Ishikawa (cell line): Measurements from ENCODE around the gene MROH7.

ENCODE experiments used
- CEBPB ChIP-seq: IDR thresholded peaks from 2 replicates; pipeline ENCODE4 v1.6.1; 2012
- CREB1 ChIP-seq: IDR thresholded peaks from 2 replicates; pipeline ENCODE4 v1.6.1; 2012; ENCODE audit warnings: low read depth
- EGR1 ChIP-seq: IDR thresholded peaks from 2 replicates; pipeline ENCODE4 v1.6.1; 2012
- EP300 ChIP-seq: IDR thresholded peaks from 2 replicates; pipeline ENCODE4 v1.6.1; 2012; ENCODE audit warnings: borderline replicate concordance
- FOXM1 ChIP-seq: IDR thresholded peaks from 2 replicates; pipeline ENCODE4 v1.6.1; 2012; ENCODE audit warnings: low read depth, borderline replicate concordance
- MAX ChIP-seq: IDR thresholded peaks from 2 replicates; pipeline ENCODE4 v1.6.1; 2012
- NFIC ChIP-seq: IDR thresholded peaks from 2 replicates; pipeline ENCODE4 v1.6.1; 2012
- RAD21 ChIP-seq: IDR thresholded peaks from 2 replicates; pipeline ENCODE4 v1.6.1; 2012; ENCODE audit warnings: low read depth
- REST ChIP-seq: IDR thresholded peaks from 2 replicates; pipeline ENCODE4 v1.6.1; 2012; ENCODE audit warnings: low read depth, mild to moderate bottlenecking
- TAF1 ChIP-seq: IDR thresholded peaks from 2 replicates; pipeline ENCODE4 v1.6.1; 2012; ENCODE audit warnings: low read depth, mild to moderate bottlenecking
- TCF12 ChIP-seq: IDR thresholded peaks from 2 replicates; pipeline ENCODE4 v1.6.1; 2012; ENCODE audit warnings: low read depth
- TEAD4 ChIP-seq: IDR thresholded peaks from 2 replicates; pipeline ENCODE4 v1.6.1; 2012
- USF1 ChIP-seq: IDR thresholded peaks from 2 replicates; pipeline ENCODE4 v1.6.1; 2012
- YY1 ChIP-seq: IDR thresholded peaks from 2 replicates; pipeline ENCODE4 v1.6.1; 2012; ENCODE audit warnings: low read depth
- ZBTB7A ChIP-seq: IDR thresholded peaks from 2 replicates; pipeline ENCODE4 v1.6.1; 2012; ENCODE audit warnings: low read depth

Gene MROH7

GRCh38 chr1:54608566-54609230 lies 32.9 kb upstream of the MROH7 start:
- TF ChIP-seq EP300: no peak
- no peak for TF ChIP-seq RAD21
- no peak for TF ChIP-seq FOXM1
- no peak for TF ChIP-seq USF1

GRCh38 chr1:54609301-54609921 lies 32.2 kb upstream of the MROH7 start:
- TF ChIP-seq REST (no peak), USF1 (no peak), YY1 (no peak), EP300 (no peak), MAX (no peak), FOXM1 (no peak), RAD21 (no peak), NFIC (no peak), TEAD4 (no peak), TCF12 (no peak), ZBTB7A (no peak), CREB1 (no peak), TAF1 (no peak), CEBPB (no peak), EGR1 (no peak)

- no peak for TF ChIP-seq FOXM1
- TF ChIP-seq TEAD4: no peak
- no peak for TF ChIP-seq NFIC
- TF ChIP-seq YY1: no peak
- no peak for TF ChIP-seq CEBPB
- TF ChIP-seq TCF12: no peak
- TF ChIP-seq RAD21: no peak
- TF ChIP-seq TAF1: no peak
- no peak for TF ChIP-seq CREB1
- TF ChIP-seq EGR1: no peak
- TF ChIP-seq ZBTB7A: no peak
These were observed 31.5 kb upstream of the MROH7 start for GRCh38 chr1:54610048-54610447.

- TF ChIP-seq ZBTB7A: no peak
- TF ChIP-seq TAF1: no peak
- no peak for TF ChIP-seq USF1
- TF ChIP-seq NFIC: no peak
- TF ChIP-seq YY1: no peak
- TF ChIP-seq EP300: no peak
- TF ChIP-seq RAD21: no peak
- TF ChIP-seq MAX: no peak
- TF ChIP-seq CREB1: no peak
These were observed 30.7 kb upstream of the MROH7 start for GRCh38 chr1:54610601-54611580.

- TF ChIP-seq FOXM1 (no peak), MAX (no peak), EGR1 (no peak), CEBPB (no peak), TEAD4 (no peak), ZBTB7A (no peak), CREB1 (no peak), RAD21 (no peak), YY1 (no peak), REST (no peak), TCF12 (no peak), EP300 (no peak), USF1 (no peak), TAF1 (no peak), NFIC (no peak)
These were observed 30.0 kb upstream of the MROH7 start for GRCh38 chr1:54611621-54612020.
